ENCODE results near the gene GGCT.
"Not testable (repeated sequence)": the region's sequence is repeated elsewhere in the genome, so short reads cannot be mapped to it uniquely, and the experiment has no call there.

GGCT gene

DNA sequence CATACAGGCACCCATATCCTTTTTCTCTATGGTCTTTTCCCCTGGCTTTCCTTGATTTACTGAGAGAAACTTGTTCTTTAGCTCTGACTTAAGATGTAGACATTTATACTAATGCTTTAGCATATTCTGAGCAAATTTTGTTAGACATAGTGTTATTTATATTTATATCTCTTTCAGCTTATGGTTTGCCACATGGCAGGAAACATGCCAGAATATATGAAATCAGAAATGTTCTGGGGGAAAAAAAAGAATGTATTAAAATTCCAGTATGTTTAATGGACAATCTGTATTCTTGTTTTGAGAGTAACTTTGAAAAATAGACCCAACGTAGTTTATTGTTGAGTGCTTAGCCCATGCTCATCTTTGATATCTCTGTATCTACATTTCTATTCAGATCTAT, 10.1 kb upstream of the GGCT start:
- no peak for DNase-seq

DNA sequence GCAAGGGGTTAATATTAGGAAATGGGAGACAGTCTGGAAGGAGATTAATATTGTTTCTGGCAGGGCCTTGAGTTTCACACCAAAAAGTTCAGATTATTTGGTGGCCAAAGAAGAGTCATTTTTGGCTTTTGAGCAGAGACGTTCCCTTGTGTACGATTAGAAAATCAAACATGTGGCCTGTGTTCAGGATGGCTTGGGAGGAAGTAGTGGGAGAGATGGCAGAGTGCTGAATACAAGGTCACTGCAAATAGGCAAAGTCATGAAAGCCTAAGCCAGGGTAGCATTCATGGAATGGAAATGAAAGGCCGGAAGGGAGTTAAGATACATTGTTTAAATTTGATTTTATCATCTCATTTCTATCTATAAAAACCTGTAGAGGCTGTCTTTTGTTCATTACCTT, 9.5 kb upstream of the GGCT start:
- no peak for DNase-seq

DNA sequence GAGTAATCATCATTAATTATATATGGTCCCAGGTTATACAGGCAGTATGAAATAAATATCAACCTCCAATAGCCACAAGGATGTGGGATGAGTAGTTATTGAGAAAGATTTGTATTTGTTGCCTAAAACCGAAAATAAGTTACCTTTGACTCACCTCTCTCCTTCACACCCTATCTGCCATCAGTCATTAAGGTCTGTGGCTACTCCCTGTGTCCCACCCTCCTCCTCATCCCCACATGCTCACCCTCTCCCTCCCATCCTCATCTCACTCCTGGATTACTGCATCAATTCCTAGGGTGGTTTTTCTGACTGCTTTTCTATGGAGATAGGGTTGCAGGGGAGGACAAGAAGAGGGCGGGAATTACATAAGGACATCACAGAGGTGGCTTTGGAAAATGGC, 9.1 kb upstream of the GGCT start:
- DNase-seq: no peak

DNA sequence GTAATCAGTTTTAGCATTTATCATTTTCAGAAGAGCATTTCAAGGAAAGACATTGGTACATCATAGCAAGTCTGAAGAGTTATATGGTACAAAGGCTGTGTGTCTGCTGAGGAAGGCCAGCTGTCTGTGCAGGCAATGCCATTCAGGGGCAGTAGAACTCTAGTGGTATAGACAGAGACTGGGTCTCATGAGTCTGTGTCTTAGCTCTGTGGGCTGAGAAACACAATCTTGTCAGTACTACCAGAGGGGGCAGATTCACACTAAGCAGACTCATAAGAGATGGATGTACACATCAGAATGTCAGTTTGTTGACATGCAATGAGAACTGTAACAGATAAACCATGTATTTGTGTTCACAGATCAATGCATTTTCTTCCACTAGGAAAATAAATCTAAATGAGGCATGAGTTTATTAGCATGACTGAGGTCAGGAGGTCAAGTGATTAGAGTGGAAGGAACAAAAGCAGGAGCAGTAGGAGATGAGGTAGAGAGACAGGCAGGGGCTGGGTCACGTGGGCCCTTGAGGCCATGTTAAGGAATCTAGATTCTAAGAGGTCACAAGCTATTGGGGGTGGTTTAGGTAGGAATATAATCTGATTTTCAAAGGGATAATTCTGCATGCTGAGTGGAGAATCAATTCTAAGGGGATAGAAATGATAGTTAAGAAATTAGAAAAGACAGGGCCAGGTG, 7.5 kb upstream of the GGCT start:
- no peak for DNase-seq

DNA sequence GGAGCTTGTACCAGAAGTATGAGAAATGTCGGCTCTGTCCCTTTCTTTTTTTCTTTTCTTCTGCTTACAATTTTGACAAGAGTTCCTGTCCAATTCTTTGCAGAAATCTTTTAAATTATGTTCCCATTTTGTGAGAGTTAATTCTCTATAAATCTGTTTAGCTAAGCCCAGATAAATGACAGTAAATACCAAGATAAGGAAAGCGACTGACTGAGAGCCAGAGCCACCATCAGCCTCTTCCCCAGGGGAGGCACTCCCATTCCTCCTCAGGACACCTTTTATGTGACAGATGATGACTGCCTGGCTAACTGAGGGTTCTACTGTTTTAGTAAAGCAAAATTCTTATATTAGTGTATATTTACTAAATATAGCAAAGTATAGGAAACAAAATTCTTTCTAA, 6.9 kb upstream of the GGCT start:
- DNase-seq: no peak

DNA sequence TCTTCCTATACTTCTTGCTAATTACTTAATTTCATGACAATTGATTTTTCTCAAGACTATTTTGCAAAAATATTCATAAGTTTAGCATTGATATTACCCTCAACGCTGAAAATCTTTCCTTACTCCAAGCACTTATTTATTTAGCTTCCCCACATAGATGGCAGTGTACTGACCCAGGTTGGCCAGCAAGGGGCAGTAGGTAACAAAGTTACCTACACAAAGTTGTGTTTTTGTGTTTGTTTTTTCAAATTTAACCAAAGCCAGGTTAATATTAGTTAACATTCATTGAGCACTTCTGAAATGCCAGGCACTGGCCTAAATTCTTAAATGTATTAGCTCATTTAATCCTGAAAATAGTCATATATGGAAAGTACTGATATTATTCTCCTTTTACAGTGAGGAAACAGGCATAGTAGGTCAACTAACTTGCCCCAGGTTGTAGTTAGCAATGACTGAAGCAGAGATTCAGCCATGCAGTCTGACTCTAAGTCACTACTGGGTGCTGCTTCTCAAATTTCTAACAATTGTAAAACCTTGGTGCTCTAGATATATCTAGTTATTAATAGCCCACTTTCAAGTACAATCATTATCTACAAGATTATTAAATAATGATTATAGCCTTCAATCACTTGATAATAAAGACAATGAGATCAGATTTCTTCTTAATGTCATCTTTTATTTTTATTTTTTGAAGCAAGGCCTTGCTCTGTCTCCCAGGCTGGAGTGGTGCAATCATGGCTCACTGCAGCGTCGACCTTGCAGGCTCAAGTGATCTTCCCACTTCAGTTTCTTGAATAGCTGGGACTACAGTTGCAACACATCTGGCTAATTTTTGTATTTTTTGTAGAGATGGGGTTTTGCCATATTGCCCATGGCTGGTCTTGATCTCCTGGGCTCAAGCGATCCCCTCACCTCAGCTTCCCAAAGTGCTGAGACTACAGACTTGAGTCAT, 5.8 kb upstream of the GGCT start:
- no peak for DNase-seq

DNA sequence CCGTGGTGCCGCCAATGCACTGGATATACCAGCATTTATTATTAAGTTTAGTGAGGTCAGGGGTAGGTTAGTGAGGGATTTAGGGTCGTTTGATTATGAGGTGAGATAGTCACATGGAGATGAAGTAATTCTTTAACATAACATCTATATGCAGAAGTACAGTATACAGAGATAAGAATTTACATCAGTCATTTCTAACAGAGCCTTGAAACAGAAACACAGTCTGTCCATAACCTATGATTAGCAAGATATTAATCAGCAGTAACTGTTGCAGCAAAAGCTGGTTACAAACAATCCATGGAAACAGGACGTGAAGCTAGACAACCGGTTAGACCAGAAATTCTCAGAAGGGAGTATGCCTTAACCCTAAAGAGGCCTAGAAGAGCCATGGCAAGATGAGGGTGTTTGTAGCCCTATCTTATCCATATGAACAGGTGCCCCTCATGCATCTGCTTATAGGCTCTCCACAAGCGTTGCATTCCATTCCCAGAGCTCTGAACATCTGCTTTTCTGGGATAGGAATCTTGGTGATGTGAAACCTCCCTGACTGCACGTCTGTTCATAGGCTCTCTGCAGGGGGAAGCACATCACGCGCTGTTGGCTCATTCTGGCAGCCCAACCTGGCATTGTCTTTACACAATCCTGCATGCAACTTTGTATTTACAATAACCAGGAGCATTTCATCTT, 4.7 kb upstream of the GGCT start:
- DNase-seq: not testable (repeated sequence)

DNA sequence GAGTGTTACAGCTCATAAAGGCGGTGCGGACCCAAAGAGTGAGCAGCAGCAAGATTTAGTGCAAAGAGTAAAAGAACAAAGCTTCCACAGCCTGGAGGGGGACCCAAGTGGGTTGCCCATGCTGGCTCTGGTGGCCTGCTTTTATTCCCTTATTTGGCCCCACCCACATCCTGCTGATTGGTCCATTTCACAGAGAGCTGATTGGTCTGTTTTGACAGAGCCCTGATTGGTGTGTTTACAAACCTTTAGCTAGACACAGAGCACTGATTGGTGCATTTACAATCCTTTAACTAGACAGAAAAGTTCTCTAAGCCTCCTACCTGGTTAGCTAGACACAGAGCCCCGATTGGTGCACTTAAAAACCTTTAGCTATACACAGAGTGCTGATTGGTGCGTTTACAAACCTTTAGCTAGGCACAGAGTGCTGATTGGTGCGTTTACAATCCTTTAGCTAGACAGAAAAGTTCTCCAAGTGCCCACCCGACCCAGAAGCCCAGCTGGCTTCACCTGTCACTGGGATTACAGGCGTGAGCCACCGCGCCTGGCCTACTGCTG, 2.8 kb upstream of the GGCT start:
- not testable (repeated sequence) for DNase-seq

DNA sequence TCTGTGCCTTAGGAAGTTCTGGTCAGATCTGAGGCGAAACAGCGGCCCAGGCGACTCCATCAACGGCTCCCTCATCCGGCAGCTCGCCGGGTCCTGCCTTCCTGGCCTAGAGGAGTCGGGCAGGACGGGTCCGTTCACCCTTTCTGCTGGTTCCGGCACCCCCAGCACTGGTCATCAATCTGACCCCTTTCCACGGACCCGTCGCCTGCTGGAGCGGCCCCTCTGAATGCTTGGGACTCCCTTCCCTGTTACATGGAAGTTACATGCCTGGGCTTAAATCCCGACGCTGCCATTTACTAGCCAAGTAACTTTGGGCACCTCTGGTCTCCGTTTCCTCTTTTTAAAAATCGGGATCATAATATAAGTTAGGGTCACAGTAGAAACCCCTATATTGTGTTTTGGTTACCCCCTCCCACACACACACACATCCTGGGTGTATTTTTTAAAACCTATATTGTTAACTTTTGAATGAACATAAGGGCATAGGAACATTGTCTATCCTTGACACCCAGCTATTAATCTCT, 607 bp upstream of the GGCT start:
- no peak for DNase-seq

DNA sequence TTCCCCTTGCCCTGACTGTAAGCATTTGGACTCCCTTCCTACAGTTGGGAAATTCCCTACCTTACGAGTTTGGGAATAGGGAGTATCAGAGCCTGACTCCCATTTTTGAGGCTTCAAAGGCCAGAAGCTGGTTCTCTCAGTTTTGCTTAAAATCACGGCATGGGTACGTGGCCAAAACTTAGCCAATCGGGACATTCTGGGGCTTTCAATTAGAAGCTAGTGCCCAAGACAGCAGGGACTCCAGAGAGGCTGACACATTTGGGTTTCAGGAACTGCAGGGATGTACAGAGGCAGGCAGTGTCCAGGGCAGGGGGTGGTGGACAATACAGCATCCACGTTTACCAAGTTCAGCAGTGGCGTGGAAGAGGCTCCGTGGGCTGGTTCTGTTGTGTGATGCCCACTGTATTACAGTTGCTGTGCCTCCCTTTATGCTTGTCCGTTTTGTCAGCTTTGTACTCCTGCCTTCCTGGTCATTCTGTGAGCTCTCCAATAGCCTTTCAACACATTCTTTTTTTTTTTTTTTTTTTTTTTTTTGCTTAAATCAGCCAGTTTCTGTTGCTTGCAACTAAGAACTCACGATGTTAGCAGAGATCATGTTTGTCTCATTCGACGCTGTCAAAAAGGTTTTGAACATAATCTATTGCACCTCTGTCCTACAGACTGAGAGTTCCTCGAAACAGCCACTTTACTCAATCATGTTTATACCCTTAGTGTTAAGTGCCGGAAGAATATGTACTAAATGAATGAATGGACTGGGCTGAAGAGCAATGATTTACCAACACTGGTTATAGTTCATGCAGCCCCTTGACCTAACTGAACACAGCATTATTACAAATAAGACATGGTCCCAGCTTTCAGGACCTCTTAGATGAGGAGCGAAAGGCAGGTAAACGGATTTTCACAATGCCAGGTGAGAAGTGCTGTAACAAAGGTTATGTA, 1.1 kb downstream of the GGCT start:
- DNase-seq: no peak

DNA sequence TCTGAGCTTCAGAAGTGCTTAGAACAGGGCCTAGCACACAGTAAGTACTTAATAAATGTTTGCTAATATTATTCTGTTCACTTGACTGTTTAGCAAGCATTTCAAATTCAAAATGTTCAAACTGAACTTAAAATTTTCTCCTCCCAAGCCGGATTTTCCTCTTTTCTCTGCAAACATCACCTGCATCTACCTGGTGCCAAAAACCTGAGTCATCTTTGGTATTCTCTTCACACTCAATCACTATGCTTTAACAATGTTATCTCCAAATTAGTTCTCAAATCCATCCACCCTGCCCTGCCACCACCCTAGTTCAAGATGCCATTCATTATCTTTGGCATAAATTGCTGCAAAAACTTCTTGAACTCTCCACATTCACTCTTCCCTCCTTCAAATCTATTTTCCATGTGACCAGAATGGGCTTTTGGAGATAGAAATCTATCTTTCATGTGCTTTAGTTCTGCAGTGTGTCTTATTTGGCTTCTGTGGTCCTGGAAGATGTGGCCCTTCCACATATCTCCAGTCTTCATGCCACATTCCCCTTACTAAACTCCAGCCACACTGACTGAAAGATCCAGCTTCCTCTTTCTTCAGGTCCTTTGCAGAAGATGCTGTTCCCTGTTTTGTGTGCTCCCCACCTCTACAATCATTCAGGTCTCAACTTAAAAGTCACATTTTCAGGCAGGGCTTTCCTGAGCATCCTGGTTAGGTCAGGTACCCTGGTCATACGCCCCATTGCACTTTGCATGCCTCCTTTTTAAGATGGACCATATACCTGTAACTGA, 2.0 kb downstream of the GGCT start:
- DNase-seq: no peak

DNA sequence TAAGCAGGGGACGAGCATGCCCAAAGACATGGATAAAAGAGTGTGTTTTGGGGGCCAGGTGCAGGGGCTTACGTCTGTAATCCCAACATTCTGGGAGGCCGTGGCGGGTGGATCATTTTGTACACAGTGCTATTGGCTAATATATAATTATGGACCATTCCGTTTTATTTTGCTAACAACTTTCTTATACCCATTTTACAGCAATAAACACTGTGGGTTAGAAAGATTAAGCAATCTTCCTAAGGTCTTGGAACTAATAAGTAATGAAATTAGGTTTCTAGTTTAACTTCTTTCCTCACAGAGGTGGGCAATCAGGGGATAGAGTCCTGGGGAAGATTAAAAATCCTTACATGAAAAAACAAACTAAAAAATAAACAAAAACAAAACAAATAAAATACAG, 3.4 kb downstream of the GGCT start:
- no peak for DNase-seq

DNA sequence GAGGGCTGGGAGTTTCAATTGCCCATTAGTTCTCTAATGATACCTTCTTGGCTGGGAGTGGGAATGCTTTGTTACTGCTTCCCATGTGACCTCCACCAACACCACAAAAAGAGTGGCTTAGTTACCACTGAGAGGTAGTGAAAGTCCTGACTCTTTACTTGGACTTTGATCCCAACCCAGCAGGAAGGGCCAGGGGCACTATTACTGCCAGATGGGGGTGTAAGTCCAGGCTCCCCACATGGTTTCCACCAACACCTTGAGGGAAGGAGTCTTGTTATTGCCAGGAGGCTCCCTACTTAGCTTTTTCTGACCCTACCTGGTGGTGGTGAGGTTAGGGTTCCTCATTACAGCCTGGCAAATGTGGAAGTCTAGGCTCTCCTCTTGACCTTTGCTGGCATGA, 11.4 kb downstream of the GGCT start:
- no peak for DNase-seq

DNA sequence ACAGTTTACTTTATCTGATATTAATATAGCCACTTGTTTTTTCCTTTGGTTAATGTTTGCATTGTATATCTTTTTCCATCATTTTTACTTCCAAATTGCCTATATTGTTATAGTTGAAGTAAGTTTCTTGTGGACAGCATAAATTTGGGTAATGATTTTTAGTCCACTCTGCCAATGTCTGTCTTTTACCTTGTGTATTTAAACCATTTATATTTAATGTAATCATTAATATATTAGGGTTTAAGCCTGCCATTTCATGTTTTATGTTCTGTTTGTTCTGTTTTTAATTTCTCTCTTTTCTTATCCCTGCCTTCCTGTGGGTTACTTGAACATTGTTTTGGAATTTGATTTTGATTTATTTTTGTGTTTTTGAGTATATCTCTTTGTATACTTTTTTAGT, 13.2 kb downstream of the GGCT start:
- no peak for DNase-seq

DNA sequence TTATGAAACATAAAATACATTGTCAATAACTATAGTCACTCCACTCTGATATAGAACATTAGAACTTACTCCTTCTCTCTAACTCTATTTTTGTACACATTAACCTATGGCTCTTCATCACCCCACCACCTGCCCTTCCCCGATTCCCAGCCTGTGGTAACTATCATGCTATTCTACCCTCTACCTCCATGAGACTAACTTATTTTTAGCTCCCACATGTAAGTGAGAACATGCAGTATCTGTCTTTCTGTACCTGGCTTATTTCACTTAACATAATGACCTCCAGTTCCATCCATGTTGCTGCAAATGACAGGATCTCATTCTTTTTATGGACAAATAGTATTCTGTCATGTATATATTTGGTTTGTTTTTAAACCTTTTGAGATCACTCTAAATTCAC, 17.3 kb downstream of the GGCT start:
- DNase-seq: no peak

DNA sequence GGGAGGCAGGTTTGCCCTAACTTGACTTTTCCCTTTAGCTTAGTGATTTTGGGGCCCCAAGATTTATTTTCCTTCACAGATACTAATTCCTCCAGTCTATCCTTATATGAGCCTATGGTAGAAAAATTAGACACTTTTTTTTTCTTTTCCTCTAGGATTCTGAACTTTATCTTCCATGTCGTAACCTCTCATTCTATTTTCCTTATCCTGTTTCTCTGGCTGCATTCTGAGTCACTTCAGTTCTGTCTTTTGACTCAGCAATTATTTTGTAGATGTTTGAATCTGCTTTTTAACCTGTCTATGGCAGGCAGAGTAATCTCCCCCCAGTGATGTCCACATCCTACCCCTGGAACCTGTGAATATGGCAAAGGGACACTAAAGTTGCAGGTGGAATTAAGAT, 19.0 kb downstream of the GGCT start:
- DNase-seq: no peak

DNA sequence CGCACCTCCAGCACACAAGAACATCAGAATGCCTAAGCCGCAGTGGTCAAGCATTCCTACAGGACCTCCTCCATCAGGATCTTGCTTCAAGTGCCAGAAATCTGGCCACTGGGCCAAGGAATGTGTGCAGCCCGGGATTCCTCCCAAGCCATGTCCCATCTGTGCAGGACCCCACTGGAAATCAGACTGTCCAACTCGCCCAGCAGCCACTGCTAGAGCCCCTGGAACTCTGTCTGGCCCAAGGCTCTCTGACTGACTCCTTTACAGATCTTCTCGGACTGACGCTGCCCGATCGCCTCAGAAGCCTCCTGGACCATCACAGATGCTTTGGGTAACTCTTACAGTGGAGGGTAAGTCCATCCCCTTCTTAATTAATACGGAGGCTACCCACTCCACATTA, 23.2 kb downstream of the GGCT start:
- DNase-seq: not testable (repeated sequence)

DNA sequence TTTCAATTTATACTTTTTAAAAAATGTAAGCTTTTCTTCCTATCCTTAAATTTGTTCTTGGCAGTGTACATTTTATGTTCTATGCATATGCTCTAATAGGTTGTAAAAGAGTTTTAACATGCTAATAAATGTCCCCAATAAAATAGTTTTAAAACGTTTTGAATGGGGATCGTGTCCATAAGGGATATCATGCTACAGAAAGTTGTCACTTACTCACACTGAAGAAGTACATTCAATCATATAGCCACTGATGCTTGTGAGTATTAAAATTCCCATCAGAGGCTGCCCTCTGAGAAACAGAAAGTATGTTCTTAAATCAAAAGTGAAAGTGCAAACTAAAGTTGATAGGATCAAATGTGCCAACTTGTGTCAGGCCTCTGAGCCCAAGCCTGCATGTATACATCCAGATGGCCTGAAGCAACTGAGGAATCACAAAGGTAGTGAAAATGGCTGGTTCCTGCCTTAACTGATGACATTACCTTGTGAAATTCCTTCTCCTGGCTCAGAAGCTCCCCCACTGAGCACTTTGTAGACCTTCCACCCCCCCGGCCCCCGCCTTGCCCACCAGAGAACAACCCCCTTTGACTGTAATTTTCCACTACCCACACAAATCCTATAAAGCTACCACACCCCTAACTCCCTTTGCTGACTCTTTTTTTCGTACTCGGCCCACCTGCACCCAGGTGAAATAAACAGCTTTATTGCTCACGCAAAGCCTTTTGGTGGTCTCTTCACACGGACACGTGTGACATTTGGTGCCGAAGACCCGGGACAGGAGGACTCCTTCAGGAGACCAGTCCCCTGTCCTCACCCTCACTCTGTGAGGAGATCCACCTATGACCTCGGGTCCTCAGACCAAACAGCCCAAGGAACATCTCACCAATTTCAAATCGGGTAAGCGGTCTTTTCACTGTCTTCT, 25.2 kb downstream of the GGCT start:
- peak in 1 of 2 experiments; percentile 34 for DNase-seq

DNA sequence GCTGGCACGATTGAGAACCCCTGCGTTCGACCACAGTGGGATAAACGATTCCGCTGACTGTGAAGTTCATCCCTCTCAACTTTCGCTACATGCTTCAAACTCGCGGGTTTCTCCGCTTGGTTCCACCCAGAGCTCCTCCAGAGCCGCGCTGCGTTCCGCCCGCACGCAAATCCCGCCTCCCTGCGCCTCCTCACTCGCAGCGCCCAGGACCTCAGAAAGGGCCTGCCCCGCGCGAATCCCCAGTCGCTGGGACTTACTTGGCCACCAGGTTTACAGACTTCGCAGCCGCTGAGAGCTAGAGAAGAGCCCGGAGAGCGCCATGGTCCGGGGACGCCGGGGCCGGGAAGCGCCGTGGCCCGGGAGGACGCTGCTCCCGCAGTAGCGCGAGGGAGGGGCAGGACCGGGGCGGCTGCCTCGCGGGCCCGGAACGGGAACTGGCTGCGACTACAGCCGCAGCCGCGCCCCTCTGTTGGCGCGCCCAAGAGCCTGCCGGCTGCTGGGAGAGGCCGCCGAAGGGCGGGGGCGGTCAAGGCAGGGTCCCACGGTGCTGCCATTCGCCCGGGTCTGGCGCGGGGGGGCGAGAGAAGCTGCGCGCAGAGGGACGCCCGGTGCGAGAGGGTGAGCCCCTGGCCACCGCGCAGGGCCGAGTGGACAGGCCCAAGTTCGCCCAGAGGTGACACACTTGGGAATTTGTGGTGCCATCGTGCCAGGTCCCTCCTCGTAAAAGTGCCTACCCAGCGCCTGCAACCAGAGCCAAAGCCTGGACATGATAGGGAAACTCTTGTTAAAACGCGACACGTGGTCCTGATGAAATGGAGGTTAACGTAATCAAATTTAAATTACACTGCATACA, 26.1 kb downstream of the GGCT start, which contains the start of gene NOD1:
NOD1 (minus strand) TSS at position 436 of the 853 bp plus-strand sequence. CDS start 21,863 bp downstream, outside the sequence.
- DNase-seq: peak; percentile 82 to 85
